NB4 (cell line): Measurements from ENCODE around the gene ENO2.
"Not testable (repeated sequence)": the region's sequence is repeated elsewhere in the genome, so short reads cannot be mapped to it uniquely, and the experiment has no call there.

Experiments
- DNase-seq: peaks from one replicate; pipeline ENCODE4 v3.0.0; 2010; ENCODE audit warnings: low read depth
- H3K4me3 ChIP-seq: one replicate; pipeline ENCODE4 v1.5.1; 2011; ENCODE audit warnings: mild to moderate bottlenecking, low read depth, low read length, moderate library complexity
- MYC ChIP-seq: IDR thresholded peaks from 2 replicates; pipeline ENCODE4 v1.6.1; 2011; ENCODE audit warnings: low read depth, low read length
- POLR2A ChIP-seq: IDR thresholded peaks from 2 replicates; pipeline ENCODE4 v1.6.1; 2011; ENCODE audit warnings: mild to moderate bottlenecking; ENCODE audit not compliant: insufficient read length; ENCODE audit errors: extremely low read depth
- TF ChIP-seq, protein P1 (sequence below): IDR thresholded peaks from 2 replicates; pipeline ENCODE4 v1.6.1; 2011; ENCODE audit warnings: low read depth, low read length
- TF ChIP-seq, protein P2 (sequence below): IDR thresholded peaks from one replicate; pipeline ENCODE4 v1.5.1; 2012; ENCODE audit warnings: low read depth, low read length

ENO2 gene

DNA sequence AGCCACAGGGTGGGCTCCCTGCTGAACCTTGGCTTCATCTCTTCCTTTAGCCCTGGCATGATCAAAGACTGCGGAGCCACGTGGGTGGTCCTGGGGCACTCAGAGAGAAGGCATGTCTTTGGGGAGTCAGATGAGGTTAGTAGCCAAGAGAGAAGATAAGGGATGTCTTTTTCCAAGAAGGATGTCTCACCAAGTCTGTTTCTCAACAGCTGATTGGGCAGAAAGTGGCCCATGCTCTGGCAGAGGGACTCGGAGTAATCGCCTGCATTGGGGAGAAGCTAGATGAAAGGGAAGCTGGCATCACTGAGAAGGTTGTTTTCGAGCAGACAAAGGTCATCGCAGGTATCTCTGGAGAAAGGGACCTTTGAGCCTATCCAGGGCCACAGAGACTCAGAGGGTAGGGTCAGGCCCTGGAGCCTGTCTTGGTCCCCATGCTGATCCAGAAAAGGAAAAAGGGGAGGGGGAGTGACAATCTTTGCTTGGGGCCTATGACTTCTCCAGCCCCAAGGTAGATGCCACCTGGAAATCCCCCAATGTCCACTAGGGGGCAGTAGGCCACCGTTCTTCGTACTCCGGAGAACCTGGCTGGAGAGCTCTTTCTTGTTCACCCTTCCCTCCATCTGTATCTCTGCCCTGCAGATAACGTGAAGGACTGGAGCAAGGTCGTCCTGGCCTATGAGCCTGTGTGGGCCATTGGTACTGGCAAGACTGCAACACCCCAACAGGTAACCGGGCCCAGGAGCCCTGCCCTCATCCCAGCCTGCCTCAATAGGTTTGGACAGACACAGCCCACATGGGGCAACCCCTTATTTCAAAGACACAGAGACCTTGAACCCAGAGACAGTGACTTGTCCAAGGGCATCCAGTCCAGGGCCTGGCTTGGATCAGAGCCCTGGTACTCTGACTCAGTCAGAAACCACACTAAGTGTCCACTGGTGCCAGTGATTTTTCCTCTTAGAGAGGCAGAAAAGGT, 45.0 kb upstream of the ENO2 start:
- peak; percentile 84 for DNase-seq
- H3K4me3 ChIP-seq: peak overlapping the region; percentile 96
- TF ChIP-seq, protein P1, sequence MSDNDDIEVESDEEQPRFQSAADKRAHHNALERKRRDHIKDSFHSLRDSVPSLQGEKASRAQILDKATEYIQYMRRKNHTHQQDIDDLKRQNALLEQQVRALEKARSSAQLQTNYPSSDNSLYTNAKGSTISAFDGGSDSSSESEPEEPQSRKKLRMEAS: peak; percentile 41; the same call in 1 of the 2 replicates
- TF ChIP-seq MYC (no peak), POLR2A (no peak)
- TF ChIP-seq, protein P2, sequence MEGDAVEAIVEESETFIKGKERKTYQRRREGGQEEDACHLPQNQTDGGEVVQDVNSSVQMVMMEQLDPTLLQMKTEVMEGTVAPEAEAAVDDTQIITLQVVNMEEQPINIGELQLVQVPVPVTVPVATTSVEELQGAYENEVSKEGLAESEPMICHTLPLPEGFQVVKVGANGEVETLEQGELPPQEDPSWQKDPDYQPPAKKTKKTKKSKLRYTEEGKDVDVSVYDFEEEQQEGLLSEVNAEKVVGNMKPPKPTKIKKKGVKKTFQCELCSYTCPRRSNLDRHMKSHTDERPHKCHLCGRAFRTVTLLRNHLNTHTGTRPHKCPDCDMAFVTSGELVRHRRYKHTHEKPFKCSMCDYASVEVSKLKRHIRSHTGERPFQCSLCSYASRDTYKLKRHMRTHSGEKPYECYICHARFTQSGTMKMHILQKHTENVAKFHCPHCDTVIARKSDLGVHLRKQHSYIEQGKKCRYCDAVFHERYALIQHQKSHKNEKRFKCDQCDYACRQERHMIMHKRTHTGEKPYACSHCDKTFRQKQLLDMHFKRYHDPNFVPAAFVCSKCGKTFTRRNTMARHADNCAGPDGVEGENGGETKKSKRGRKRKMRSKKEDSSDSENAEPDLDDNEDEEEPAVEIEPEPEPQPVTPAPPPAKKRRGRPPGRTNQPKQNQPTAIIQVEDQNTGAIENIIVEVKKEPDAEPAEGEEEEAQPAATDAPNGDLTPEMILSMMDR: peak; percentile 85

DNA sequence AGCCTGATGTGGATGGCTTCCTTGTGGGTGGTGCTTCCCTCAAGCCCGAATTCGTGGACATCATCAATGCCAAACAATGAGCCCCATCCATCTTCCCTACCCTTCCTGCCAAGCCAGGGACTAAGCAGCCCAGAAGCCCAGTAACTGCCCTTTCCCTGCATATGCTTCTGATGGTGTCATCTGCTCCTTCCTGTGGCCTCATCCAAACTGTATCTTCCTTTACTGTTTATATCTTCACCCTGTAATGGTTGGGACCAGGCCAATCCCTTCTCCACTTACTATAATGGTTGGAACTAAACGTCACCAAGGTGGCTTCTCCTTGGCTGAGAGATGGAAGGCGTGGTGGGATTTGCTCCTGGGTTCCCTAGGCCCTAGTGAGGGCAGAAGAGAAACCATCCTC, 44.1 kb upstream of the ENO2 start:
- not testable (repeated sequence) for H3K4me3 ChIP-seq

DNA sequence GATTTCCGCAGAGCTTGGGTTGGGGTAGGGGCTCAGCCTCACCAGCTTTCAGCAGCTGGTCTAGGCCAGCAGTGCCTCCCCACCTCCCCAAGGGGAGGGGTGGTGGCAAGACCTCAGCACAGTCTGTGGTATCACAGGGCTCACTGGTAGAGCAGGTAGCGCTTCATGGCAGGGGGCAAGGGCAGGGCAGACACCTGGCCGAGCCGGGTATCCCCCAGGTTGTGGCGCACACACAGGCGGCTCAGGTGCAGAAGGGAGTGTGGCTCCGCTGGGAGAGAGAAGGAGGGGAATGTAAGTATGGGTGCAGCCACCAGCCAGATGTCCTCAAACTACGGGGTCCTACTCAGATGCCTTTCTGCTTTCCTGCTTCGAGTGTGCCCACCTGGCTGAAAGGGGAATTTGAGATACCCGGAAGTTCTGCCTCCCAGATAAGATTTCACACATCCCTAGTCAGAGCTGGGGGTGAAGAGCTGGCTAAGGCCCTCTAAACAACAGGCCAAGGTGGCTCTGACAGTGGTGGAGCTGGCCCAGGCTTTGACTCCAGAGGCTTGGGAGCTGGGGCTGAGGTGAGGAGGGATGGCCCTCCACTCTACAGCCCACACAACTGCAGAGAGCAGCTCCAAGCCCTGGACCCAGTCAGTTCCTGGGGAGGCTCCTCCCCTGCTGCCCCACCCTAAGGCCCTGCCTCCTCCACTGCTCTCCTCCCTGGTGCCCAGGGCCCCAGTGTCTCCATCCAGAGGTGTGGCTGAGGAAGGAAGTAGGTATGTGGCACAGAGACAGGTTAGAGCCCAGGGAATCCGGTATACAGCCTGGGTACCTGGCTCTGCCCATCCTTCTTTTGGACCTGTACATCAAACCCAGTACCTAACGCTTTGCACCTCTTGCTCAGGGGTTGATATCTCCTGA, 43.1 kb upstream of the ENO2 start:
- TF ChIP-seq, protein P2: no peak
- TF ChIP-seq POLR2A (no peak), MYC (no peak)
- TF ChIP-seq, protein P1: no peak
- no peak overlapping the region for H3K4me3 ChIP-seq

More for the DNA sequence above, 44.1 kb upstream of the ENO2 start:
- DNase-seq: not testable (repeated sequence)

DNA sequence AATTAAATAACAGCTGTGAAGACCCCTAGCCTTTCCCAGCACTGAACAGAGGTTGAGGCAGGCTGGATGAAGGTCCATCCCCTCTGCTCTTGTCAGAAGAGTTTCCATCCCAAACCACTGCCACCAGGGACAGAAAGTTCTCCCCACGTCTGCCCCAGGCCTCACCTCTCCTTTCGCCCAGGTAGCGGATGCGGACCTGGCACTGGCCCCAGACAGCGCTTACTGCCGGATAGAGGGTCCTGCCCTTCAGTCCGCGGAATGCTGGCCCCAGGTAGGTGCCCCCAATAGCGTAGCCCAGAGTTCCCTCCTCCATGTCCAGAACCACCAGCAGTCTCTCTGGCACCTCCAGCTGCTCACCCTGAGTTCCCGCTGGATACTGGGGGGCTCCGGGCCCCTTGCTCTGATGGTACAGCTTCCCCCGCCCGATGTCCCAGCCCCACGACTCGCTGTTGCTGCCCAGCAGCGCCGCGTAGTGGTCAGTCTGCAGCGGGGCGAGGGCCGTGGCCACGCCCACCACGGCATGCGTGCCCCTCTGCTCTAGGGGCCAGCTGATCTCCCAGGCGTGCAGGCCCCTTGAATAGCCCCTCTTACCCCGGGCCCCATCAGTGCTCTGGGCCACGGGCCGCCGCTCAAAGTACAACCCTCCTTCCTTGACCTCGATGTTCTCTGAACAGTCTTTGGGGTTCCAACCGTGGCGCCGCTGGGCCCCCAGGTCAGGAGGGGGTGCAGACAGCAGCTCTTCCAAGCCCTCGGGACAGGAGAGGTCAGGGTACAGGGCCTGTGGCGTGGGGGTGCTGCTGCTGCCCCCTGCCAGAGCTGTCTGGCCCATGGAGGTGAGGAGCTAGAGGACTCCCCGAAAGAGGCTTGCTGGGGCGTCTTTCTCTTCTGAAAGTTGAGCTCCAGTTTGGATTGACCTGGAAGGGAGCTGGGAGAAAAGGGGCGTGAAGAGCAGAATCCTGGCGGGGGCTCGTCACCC, 42.0 kb upstream of the ENO2 start:
- peak overlapping the region; percentile 72 for H3K4me3 ChIP-seq
- TF ChIP-seq, protein P2: peak; percentile 89
- TF ChIP-seq MYC (peak; percentile 78), POLR2A (peak; percentile 31)
- TF ChIP-seq, protein P1: peak; percentile 82
- peak; percentile 83 for DNase-seq

More for the DNA sequence above, 43.1 kb upstream of the ENO2 start:
- peak; percentile 55 for DNase-seq

DNA sequence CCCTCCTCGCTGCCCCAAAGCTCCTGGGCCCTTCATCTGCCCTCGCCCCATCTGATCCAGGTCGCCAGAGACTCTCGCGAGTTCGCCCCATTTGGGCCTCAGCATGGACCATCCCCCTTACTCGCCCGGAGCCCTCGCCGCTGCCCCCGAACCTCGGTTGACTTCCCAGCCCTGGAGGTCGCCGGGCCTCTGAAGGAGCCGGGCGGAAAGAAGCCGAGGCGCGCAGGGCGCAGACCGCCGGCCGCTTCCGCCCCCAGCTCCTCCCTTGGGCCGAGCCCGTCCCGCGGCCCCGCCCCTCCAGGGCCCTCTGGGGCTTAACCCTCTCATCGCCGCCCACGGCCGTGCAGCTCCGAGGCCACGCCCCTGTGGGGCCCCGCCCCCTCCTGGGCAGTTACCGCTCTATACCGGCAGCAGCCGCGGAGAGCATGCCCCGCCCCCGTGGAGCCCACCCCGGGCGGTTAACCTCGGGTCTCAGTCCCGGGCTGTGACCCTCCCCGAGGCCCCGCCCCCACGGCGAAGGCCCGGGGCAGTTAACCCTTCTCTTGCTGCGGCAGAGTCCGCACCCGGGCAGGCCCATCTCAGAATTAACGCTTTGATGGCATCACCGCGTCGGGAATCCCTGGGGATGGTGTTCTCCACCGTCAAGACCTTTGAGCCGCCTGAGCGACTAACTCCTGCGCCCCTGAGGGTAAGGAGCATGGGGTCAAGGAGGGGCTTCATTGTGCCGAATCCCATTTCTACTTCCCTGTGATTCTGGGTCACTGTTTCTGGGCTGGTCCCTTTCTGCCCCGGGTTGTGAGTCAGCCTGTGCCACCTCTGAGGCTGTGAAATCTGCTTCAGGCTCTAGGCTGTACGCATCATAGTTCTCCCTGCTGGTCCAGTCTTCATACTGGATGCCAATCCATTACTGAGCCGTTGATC, 41.0 kb upstream of the ENO2 start, which contains the start of gene SPSB2:
Gene SPSB2 (minus strand): TSS at position 210 of the 921 bp plus-strand sequence. CDS start 402 bp downstream, outside the sequence.
- TF ChIP-seq, protein P1: peak; percentile 44; the same call in 1 of the 2 replicates
- TF ChIP-seq MYC (peak; percentile 58), POLR2A (peak; percentile 34)
- TF ChIP-seq, protein P2: no peak
- DNase-seq: peak; percentile 97
- H3K4me3 ChIP-seq: peak within 1 kb of the TSS; percentile 72

DNA sequence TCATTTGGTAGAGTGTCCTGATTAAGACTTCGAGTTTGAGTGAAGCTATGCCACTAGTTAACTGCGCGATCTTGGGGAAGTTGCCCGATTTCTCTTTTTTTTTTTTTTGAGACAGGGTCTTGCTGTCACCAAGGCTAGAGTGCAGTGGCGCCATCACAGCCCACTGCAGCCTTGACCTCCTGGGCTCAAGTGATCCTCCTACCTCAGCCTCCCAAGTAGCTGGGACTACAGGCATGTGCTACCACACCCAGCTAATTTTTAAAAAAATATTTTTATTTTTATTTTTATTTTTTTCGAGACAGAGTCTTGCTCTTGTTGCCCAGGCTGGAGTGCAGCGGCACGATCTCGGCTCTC, 40.4 kb upstream of the ENO2 start:
- H3K4me3 ChIP-seq: peak overlapping the region; percentile 57
- not testable (repeated sequence) for DNase-seq

DNA sequence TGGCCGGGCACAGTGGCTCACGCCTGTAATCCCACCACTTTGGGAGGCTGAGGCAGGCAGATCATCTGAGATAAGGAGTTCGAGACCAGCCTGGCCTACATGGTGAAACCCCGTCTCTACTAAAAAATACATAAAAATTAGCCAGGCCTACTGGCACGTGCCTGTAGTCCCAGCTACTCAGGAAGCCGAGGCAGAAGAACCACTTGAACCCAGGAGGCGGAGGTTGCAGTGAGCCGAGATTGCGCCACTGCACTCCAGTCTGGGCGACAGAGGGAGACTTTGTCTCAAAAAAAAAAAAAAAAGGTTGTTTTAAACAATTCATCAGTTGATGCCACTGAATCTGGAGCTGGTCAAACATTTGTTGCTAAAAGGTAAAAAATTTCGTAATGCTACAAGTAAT, 34.6 kb upstream of the ENO2 start:
- DNase-seq, H3K4me3 ChIP-seq: not testable (repeated sequence)
